Fibroblast of lung (primary cell): Measurements from ENCODE around the gene CDO1. TPM values are rescaled to one million over a fixed set of nuclear protein-coding genes. Genes with fewer than 3 reads are reported as not detected.

Experiments
- DNase-seq, 2 donors: peaks; one replicate each; pipeline versions ENCODE4 v3.0.0 to v3.0.0-alpha.2; 2010; ENCODE audit warnings: low read depth in 2 of 2
- H2AFZ ChIP-seq: 2 replicates; pipeline ENCODE4 v1.5.1; 2012; ENCODE audit warnings: low read length, control low read depth, inconsistent platforms
- H3K27ac ChIP-seq: 2 replicates; pipeline ENCODE4 v1.5.1; 2011; ENCODE audit warnings: low read length, control low read depth; ENCODE audit not compliant: insufficient read depth
- H3K27me3 ChIP-seq: 2 replicates; pipeline ENCODE4 v1.5.1; 2011; ENCODE audit warnings: mild to moderate bottlenecking, low read length; ENCODE audit not compliant: control insufficient read depth, insufficient read depth
- H3K36me3 ChIP-seq: 2 replicates; pipeline ENCODE4 v1.5.1; 2011; ENCODE audit warnings: low read length; ENCODE audit not compliant: control insufficient read depth, insufficient read depth
- H3K4me1 ChIP-seq: 2 replicates; pipeline ENCODE4 v1.5.1; 2011; ENCODE audit warnings: low read length; ENCODE audit not compliant: control insufficient read depth, insufficient read depth; ENCODE audit errors: extremely low read depth
- H3K4me2 ChIP-seq: 2 replicates; pipeline ENCODE4 v1.5.1; 2011; ENCODE audit warnings: low read length, control low read depth; ENCODE audit not compliant: insufficient read depth; ENCODE audit errors: extremely low read depth
- H3K4me3 ChIP-seq, 4 experiments: fragments of 200-600 bp in 1 of 4; sonication (generic) in 1 of 4; replicated peaks in 1 of 4; 2 replicates each; pipeline ENCODE4 v1.5.1; 2011 to 2016; ENCODE audit warnings: low read length in 4 of 4, low read depth in 3 of 4, mild to moderate bottlenecking in 3 of 4, control low read depth in 2 of 4, inconsistent platforms in 1 of 4, mixed read lengths in 1 of 4; ENCODE audit not compliant: insufficient read depth in 1 of 4; ENCODE audit errors: control extremely low read depth in 1 of 4
- H3K79me2 ChIP-seq: 2 replicates; pipeline ENCODE4 v1.5.1; 2012; ENCODE audit warnings: mild to moderate bottlenecking, low read length, inconsistent platforms; ENCODE audit not compliant: control insufficient read depth, insufficient read depth
- H3K9ac ChIP-seq: 2 replicates; pipeline ENCODE4 v1.5.1; 2011; ENCODE audit warnings: mild to moderate bottlenecking, low read length, control low read depth; ENCODE audit not compliant: insufficient read depth
- H3K9me3 ChIP-seq: 2 replicates; pipeline ENCODE4 v1.5.1; 2012; ENCODE audit warnings: low read depth, low read length; ENCODE audit not compliant: control insufficient read depth, insufficient read depth
- H4K20me1 ChIP-seq: 2 replicates; pipeline ENCODE4 v1.5.1; 2011; ENCODE audit warnings: low read length; ENCODE audit not compliant: control insufficient read depth, insufficient read depth; ENCODE audit errors: extremely low read depth
- EZH2 ChIP-seq: IDR thresholded peaks from 2 replicates; pipeline ENCODE4 v1.5.1; 2012; ENCODE audit warnings: low read length, control low read depth, mild to moderate bottlenecking; ENCODE audit errors: missing control alignments
- polyA minus RNA-seq: library from RNA; depleted of rRNA, polyadenylated mRNA; stranded (reverse); fragments of >200 nt; gene quantifications from 2 replicates; pipeline ENCODE4 v1.2.3, GENCODE V29; 2011; ENCODE audit warnings: low replicate concordance
- polyA plus RNA-seq, 2 donors: library from polyadenylated mRNA; depleted of rRNA in 1 of 2; stranded (reverse) in 1 of 2; unstranded in 1 of 2; fragments of >200 nt; gene quantifications; 2 replicates each; pipeline ENCODE4 v1.2.1, GENCODE V29; 2011 to 2012; ENCODE audit warnings: missing spikeins in 1 of 2
- total RNA-seq: library from RNA; depleted of rRNA; stranded (reverse); fragments of >200 nt; gene quantifications from 2 replicates; pipeline ENCODE4 v1.2.1, GENCODE V29; 2014
- TF ChIP-seq, protein P1 (sequence below), 2 donors: IDR thresholded peaks in 1 of 2; conservative IDR thresholded peaks in 1 of 2; 1 replicate in 1 of 2; 2 replicates in 1 of 2; pipeline ENCODE4 v1.5.1; 2011 to 2012; ENCODE audit warnings: low read length in 2 of 2, control low read depth in 1 of 2, inconsistent platforms in 1 of 2, low read depth in 1 of 2, mild to moderate bottlenecking in 1 of 2

Gene CDO1
- 4.6 and 6.9 TPM in 2 replicates for total RNA-seq
- polyA plus RNA-seq: 0.85 and 2.2 TPM in 2 replicates
- polyA plus RNA-seq (2012): 0.82 and 2.1 TPM in 2 replicates
- polyA minus RNA-seq: 0.75 and 1.6 TPM in 2 replicates

DNA sequence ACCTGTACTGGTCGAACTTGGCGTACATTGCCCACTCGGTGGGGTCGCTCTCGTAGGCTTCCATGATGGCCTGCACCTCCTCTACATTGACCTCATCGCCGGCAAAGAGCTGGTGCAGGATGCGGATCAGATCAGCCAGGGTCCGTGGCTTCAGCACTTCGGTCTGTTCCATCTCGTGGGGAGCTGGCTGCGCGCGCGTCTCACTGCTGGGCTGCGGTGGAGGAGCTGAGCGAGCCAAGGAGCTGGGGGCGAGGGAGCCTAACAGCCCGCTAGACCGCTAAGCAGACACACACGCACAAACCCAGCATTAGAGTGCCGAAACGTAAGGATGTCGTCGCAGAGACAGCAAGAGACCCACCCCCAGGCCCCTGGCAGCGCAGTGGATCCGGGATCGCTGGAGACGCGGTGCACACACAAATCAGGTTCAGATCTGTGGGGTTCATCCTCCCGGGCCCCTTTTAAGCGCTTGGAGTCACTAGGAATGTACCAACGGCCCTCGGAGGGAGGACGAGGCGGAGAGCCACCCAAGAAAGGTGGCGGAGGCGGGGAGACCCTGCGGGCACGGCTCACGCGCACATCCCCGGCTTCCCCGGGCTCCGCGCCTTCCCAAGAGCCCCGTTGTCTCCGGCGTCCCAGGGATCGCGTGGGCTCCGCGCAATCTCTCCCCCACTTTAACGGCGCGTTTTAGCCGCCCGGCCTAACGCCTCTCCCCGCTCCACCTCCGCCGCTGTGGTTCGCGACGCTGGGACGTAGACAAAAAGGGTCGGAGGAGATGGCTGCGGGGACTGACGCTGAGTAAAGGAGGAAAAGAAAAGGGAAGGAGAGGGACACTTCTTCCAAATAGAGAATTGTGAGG is at the start of gene CDO1:
Gene CDO1 (minus strand): TSS at position 434 of the 856 bp plus-strand sequence. CDS start 262 bp downstream, at position 172.
- Histone ChIP-seq H3K4me1 (no peaks in the 10 kb centered on the region), H3K9me3 (no peaks in the 10 kb centered on the region), H4K20me1 (no peaks in the 10 kb centered on the region), H3K27ac (peak within 1 kb of the TSS; percentile 6), H2AFZ (peak within 1 kb of the TSS; percentile 37), H3K27me3 (peaks cover 5% of the 10 kb centered on the region), H3K4me3 (peak within 1 kb of the TSS; percentile 40 to 84 (median 52)), H3K9ac (peak within 1 kb of the TSS; percentile 70), H3K79me2 (no peaks in the 10 kb centered on the region), H3K36me3 (no peaks in the 10 kb centered on the region), H3K4me2 (peak within 1 kb of the TSS; percentile 76)
- TF ChIP-seq EZH2: no peak
- TF ChIP-seq, protein P1, sequence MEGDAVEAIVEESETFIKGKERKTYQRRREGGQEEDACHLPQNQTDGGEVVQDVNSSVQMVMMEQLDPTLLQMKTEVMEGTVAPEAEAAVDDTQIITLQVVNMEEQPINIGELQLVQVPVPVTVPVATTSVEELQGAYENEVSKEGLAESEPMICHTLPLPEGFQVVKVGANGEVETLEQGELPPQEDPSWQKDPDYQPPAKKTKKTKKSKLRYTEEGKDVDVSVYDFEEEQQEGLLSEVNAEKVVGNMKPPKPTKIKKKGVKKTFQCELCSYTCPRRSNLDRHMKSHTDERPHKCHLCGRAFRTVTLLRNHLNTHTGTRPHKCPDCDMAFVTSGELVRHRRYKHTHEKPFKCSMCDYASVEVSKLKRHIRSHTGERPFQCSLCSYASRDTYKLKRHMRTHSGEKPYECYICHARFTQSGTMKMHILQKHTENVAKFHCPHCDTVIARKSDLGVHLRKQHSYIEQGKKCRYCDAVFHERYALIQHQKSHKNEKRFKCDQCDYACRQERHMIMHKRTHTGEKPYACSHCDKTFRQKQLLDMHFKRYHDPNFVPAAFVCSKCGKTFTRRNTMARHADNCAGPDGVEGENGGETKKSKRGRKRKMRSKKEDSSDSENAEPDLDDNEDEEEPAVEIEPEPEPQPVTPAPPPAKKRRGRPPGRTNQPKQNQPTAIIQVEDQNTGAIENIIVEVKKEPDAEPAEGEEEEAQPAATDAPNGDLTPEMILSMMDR (conservative IDR thresholded peaks at IDR 0.05 in 1 of 2, IDR thresholded peaks at IDR 0.05 in 1 of 2; ENCODE audit: low read depth in 1 of 2, low read length in 2 of 2): no peak
- peak; percentile 78 to 80 for DNase-seq

- DNase-seq: peak in 1 of 2 donors; percentile 32
- no peak overlapping the region for H3K4me3 ChIP-seq
- H3K79me2 ChIP-seq: peaks cover 52% of the 10 kb centered on the region
- no peak overlapping the region for H3K4me2 ChIP-seq
- no peaks in the 10 kb centered on the region for H3K27me3 ChIP-seq
- peaks cover 2% of the 10 kb centered on the region for H3K4me1 ChIP-seq
- no peaks in the 10 kb centered on the region for H3K36me3 ChIP-seq
- no peak overlapping the region for H3K27ac ChIP-seq
- TF ChIP-seq EZH2: no peak
- TF ChIP-seq, protein P1 (conservative IDR thresholded peaks at IDR 0.05 in 1 of 2, IDR thresholded peaks at IDR 0.05 in 1 of 2; ENCODE audit: low read depth in 1 of 2, low read length in 2 of 2): no peak
- H3K9me3 ChIP-seq: no peaks in the 10 kb centered on the region
- no peaks in the 10 kb centered on the region for H4K20me1 ChIP-seq
- no peak overlapping the region for H2AFZ ChIP-seq
- H3K9ac ChIP-seq: no peak overlapping the region
Measured at GRCh38 chr5:115859378-115859777, 42.9 kb upstream of the CDO1 start.

GRCh38 chr5:115858396-115858795 is 41.9 kb upstream of the CDO1 start:
- Histone ChIP-seq H3K4me1 (peaks cover 2% of the 10 kb centered on the region), H3K4me3 (no peak overlapping the region), H3K27me3 (no peaks in the 10 kb centered on the region), H3K27ac (no peak overlapping the region), H4K20me1 (no peaks in the 10 kb centered on the region), H3K4me2 (no peak overlapping the region), H3K9me3 (no peaks in the 10 kb centered on the region), H3K36me3 (no peaks in the 10 kb centered on the region), H3K9ac (no peak overlapping the region), H3K79me2 (peaks cover 59% of the 10 kb centered on the region), H2AFZ (no peak overlapping the region)
- no peak for TF ChIP-seq EZH2
- TF ChIP-seq, protein P1 (conservative IDR thresholded peaks at IDR 0.05 in 1 of 2, IDR thresholded peaks at IDR 0.05 in 1 of 2; ENCODE audit: low read depth in 1 of 2, low read length in 2 of 2): no peak
- no peak for DNase-seq
